Heart left ventricle (tissue), 16 donors: ENCODE data around the gene TCF4. TPM values are rescaled to one million over a fixed set of nuclear protein-coding genes. Genes with fewer than 3 reads are reported as not detected.
A peak's percentile ranks its signal among the peaks of the same experiment; 100 is the strongest.

Experiments used
- ATAC-seq, 4 donors: fragments of 200-7000 bp; cut with Tn5 transposase; one replicate each; pipeline ENCODE4 v1.9.1; 2020 to 2022; ENCODE audit warnings: moderate library complexity in 4 of 4, mild to moderate bottlenecking in 3 of 4, moderate number of reproducible peaks in 1 of 4
- DNase-seq, 5 donors: peaks; one replicate each; pipeline ENCODE4 v3.0.0-alpha.2; 2020
- H3K27ac ChIP-seq, 12 donors: fragments of 200-600 bp; sonication (generic) in 4 of 12; one replicate each; pipeline versions ENCODE4 v1.5.0 to v1.8.0; 2016 to 2022; ENCODE audit warnings: mild to moderate bottlenecking in 2 of 12
- H3K27me3 ChIP-seq, 9 donors: fragments of 200-600 bp; sonication (generic) in 2 of 9; one replicate each; pipeline versions ENCODE4 v1.5.1 to v1.8.0; 2016 to 2022; ENCODE audit warnings: mild to moderate bottlenecking in 3 of 9
- H3K36me3 ChIP-seq, 9 donors: fragments of 200-600 bp; sonication (generic) in 2 of 9; one replicate each; pipeline versions ENCODE4 v1.5.0 to v1.8.0; 2018 to 2022; ENCODE audit warnings: mild to moderate bottlenecking in 2 of 9
- H3K4me1 ChIP-seq, 12 donors: fragments of 200-600 bp; sonication (generic) in 4 of 12; one replicate each; pipeline versions ENCODE4 v1.5.0 to v1.8.0; 2016 to 2022; ENCODE audit warnings: mild to moderate bottlenecking in 3 of 12
- H3K4me3 ChIP-seq, 12 donors: fragments of 200-600 bp; sonication (generic) in 4 of 12; one replicate each; pipeline versions ENCODE4 v1.5.0 to v1.8.0; 2017 to 2022; ENCODE audit warnings: mild to moderate bottlenecking in 9 of 12, moderate library complexity in 4 of 12
- H3K9me3 ChIP-seq, 12 donors: fragments of 200-600 bp; sonication (generic) in 4 of 12; one replicate each; pipeline versions ENCODE4 v1.5.0 to v1.8.0; 2016 to 2022; ENCODE audit warnings: mild to moderate bottlenecking in 1 of 12
- POLR2A ChIP-seq, 2 donors: fragments of 450-650 bp; IDR thresholded peaks; one replicate each; pipeline ENCODE4 v1.6.1; 2017; ENCODE audit warnings: antibody characterized with exemption in 2 of 2, mild to moderate bottlenecking in 2 of 2, moderate library complexity in 2 of 2
- WGBS, 4 donors: extraction: QIAGEN DNeasy Blood & Tissue Kit in 2 of 4; methylation state at CpG; one replicate each; pipeline versions ENCODE4 v1.1.5 to v1.1.7; 2013 to 2018; 5-methylcytosine and 5-hydroxymethylcytosine counted together
- intact Hi-C, 10 donors: fragments of 100-400 bp; cut with DNase I; formaldehyde crosslinking; loops; one replicate each; pipeline versions ENCODE4 v1.11.1 to v1.14.2; 2022
- polyA plus RNA-seq, 2 donors: library from polyadenylated mRNA; stranded (reverse); fragments of 200-250 nt; gene quantifications; one replicate each; pipeline ENCODE4 v1.2.3, GENCODE V29; 2013
- total RNA-seq, 9 donors: library from RNA; depleted of rRNA in 2 of 9; stranded (reverse); fragments of >200 nt in 2 of 9; fragmentation: NEBNext Ultra II Directional in 3 of 9; extraction: Animal tissue kit (Norgen Biotek cat#: 25700) in 3 of 9; gene quantifications; one replicate each; pipeline versions ENCODE4 v1.1.0 to v1.2.4, GENCODE V29; 2016 to 2023
- TF ChIP-seq, protein P1 (sequence below), 12 donors: fragments of 200-600 bp; sonication (generic) in 4 of 12; IDR thresholded peaks; one replicate each; pipeline versions ENCODE4 v1.5.0 to v1.8.0; 2018 to 2022; ENCODE audit warnings: antibody characterized with exemption in 12 of 12, mild to moderate bottlenecking in 5 of 12
- donor health status: ischemic (EF 13 %, LVEDD 7.1; RV severe dilation, severe dysfunction).
- donor health status: healthy with polysubstance abuse.
- donor health status: DM: no; HTN: yes; CAD: no.
- donor health status: DM: no; HTN: no; CAD: no.
- donor health status: ischemic (EF 25% LVEDD 6.9; RV normal size, moderate dysfunction).
- donor health status: ischemic (EF 25% LVEDD 5.7; RV mildly dilated, moderate dysfunction).
- donor health status: healthy.
- donor health status: DM: yes; HTN: yes; CAD: no.
- donor health status: ischemic (EF 35%, LVEDD 5.7; RV mildly dilated, moderate dysfunction).
- donor health status: nonischemic (EF 11% LVEDD 7.7; RV severe dilation, severe dysfunction).
- donor health status: DM: yes; HTN: yes; CAD: no.
- donor health status: PGD.
- donor health status: ischemic (EF 29% LVEDD 5.4; RV normal size, mild dysfunction).
- donor health status: nonischemic (EF 23%, LVEDD 6.1; RV moderate dilation, normal function).

Gene TCF4
- total and polyA plus RNA-seq, 11 donors, result 12.8 to 119 (median 71.5) TPM

DNA sequence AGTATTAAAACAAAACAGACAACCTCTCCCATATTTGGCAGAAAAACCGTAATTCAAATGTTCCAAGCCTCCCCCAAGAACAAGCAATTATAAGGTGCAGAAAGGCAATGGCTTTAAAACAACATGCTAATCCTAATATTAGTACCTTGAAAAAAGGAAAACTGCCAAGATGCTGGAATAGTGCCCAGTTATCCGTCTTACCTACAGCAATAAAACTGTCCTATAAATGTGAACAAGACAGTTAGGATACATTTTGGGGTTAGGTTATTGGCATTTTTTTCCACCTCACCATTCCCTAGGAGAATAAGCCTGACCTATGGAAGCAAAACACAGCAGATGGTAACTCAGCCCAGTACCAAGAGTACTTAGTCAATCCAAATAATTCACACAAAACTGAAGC, 83.2 kb downstream of the TCF4 start:
- intact Hi-C loops, result loop anchor here in 7 of 10 donors (5.0 to 10.0 kb wide), 8 partner anchors 80 to 390 kb away; partner anchors contain the start of gene TCF4 (in 1 of the 7)
- WGBS, 4 donors, result 47 to 58% (median 55%) methylated on average over 2 of the region's 2 CpGs
- Histone ChIP-seq H3K4me3 (no peak overlapping the region), H3K27me3 (no peaks in the 10 kb centered on the region), H3K9me3 (no peaks in the 10 kb centered on the region), H3K27ac (no peak overlapping the region), H3K36me3 (no peaks in the 10 kb centered on the region), H3K4me1 (peaks cover 0 to 53% (median 25%) of the 10 kb centered on the region in 12 donors)
- DNase-seq (no peak), ATAC-seq (no peak)
- TF ChIP-seq POLR2A (IDR thresholded peaks at IDR 0.05), result no peak
- TF ChIP-seq, protein P1, sequence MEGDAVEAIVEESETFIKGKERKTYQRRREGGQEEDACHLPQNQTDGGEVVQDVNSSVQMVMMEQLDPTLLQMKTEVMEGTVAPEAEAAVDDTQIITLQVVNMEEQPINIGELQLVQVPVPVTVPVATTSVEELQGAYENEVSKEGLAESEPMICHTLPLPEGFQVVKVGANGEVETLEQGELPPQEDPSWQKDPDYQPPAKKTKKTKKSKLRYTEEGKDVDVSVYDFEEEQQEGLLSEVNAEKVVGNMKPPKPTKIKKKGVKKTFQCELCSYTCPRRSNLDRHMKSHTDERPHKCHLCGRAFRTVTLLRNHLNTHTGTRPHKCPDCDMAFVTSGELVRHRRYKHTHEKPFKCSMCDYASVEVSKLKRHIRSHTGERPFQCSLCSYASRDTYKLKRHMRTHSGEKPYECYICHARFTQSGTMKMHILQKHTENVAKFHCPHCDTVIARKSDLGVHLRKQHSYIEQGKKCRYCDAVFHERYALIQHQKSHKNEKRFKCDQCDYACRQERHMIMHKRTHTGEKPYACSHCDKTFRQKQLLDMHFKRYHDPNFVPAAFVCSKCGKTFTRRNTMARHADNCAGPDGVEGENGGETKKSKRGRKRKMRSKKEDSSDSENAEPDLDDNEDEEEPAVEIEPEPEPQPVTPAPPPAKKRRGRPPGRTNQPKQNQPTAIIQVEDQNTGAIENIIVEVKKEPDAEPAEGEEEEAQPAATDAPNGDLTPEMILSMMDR (IDR thresholded peaks at IDR 0.05), result no peak

DNA sequence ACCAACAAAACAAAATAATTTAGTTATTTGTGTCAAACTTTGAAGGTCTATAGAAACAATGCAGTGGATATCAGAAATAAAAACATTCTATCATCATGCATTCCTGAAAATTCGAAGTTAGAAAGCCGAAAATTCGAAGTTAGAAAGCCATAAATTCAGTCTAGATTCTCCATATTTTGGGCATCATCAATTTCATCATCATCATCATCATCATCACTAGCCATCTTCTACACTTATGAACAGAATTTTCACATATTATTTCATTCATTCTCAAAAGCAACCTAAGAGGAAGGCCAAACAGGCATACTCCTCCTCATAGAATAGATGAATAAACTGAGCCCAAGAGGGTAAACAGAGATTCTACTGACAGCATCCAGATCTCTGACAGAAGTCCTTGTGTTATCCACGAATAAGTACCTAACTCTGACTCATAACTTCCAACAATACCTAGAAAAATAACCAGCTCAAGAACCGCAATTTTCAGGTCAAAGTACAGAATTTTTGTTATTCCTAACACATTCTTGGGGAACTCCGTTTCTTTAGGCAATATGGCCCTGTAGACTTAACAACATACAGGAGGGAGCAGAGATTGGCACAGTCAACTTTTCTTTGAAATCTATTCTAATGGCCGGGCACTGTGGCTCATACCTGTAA, 84.7 kb downstream of the TCF4 start:
- no peaks in the 10 kb centered on the region for H3K9me3 ChIP-seq
- DNase-seq (no peak), ATAC-seq (no peak)
- H3K36me3 ChIP-seq, result no peaks in the 10 kb centered on the region
- H3K4me1 ChIP-seq, result peaks cover 0 to 51% (median 25%) of the 10 kb centered on the region in 12 donors
- H3K27me3 ChIP-seq, result no peaks in the 10 kb centered on the region
- intact Hi-C loops, result loop anchor here in 4 of 10 donors (5.0 to 10.0 kb wide), 4 partner anchors 78 to 388 kb away; no protein-coding TSS in a partner anchor
- WGBS, 4 donors, result 89 to 95% (median 90%) methylated on average over 7 of the region's 7 CpGs
- H3K4me3 ChIP-seq, result no peak overlapping the region
- no peak for TF ChIP-seq POLR2A (IDR thresholded peaks at IDR 0.05)
- TF ChIP-seq, protein P1 (IDR thresholded peaks at IDR 0.05), result no peak
- H3K27ac ChIP-seq, result no peak overlapping the region

DNA sequence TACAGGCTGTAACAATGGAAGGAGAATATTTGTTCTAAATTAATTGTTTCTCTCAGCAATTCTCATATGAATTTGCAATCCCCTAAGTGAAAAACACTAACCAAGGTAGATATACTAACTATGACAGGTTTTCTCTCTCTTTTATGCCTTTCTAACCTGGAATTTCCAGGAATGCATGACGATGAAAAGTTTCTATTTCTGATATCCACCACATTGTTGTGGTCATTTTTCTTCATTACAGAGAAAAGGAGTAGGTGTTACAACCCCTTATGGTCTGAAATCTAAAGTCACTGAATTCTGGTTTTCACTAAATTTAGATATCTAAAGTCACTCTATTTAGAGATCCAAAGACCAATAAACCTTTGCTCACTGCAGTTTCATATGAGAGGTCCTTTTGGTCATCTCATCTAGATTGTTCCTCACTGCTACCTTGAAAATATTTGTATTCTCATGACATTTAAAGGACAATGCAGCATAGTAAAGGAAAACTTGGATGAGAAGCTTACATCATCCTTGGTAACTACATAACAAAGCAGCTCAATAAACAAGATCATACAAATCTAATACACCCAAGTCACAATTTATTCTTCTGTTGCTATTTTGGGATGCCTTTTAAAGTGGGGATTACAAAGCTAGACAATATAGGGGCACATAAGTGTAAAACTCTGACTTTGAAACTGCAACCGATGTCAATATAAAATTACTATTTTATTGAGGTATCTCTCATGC, 85.8 kb downstream of the TCF4 start:
- peak in 1 of 4 donors; percentile 35 for ATAC-seq
- H3K27ac ChIP-seq, result peak overlapping the region in 10 of 12 donors; percentile 10 to 68 (median 24)
- intact Hi-C loops, result loop anchor here in 4 of 10 donors (5.0 to 10.0 kb wide), 4 partner anchors 77 to 387 kb away; no protein-coding TSS in a partner anchor

More for the DNA sequence above, 85.8 kb downstream of the TCF4 start:
- WGBS, 4 donors, result 74 to 81% (median 75%) methylated on average over 2 of the region's 2 CpGs
- TF ChIP-seq, protein P1 (IDR thresholded peaks at IDR 0.05), result no peak
- no peak for TF ChIP-seq POLR2A (IDR thresholded peaks at IDR 0.05)
- Histone ChIP-seq H3K4me3 (no peak overlapping the region), H3K4me1 (peaks cover 0 to 42% (median 22%) of the 10 kb centered on the region in 12 donors), H3K9me3 (no peaks in the 10 kb centered on the region), H3K36me3 (no peaks in the 10 kb centered on the region), H3K27me3 (no peaks in the 10 kb centered on the region)
- DNase-seq, result no peak
